SK-N-MC (cell line): ENCODE data around the gene GLUL.

Experiments
- EZH2 ChIP-seq: fragments of 200-600 bp; sonication (generic); IDR thresholded peaks from one replicate; pipeline ENCODE4 v1.6.1; 2017; ENCODE audit warnings: antibody characterized with exemption
- POLR2AphosphoS5 ChIP-seq: IDR thresholded peaks from 2 replicates; pipeline ENCODE4 v1.6.1; 2012; ENCODE audit warnings: mild to moderate bottlenecking, low read depth, low read length, borderline replicate concordance

GRCh38 chr1:182366596-182366995 is 25.0 kb downstream of the GLUL start:
- TF ChIP-seq POLR2AphosphoS5 = no peak
- no peak for TF ChIP-seq EZH2
